Renal cortical epithelial cell (primary cell): ENCODE results near the gene CTNNB1. TPM values are rescaled to one million over a fixed set of nuclear protein-coding genes. Genes with fewer than 3 reads are reported as not detected.
"Not testable (repeated sequence)": the region's sequence is repeated elsewhere in the genome, so short reads cannot be mapped to it uniquely, and the experiment has no call there.

Experiments
- DNase-seq: peaks from one replicate; pipeline ENCODE4 v3.0.0-alpha.2; 2011; ENCODE audit warnings: low read depth
- total RNA-seq: library from RNA; depleted of rRNA; stranded (reverse); fragments of >200 nt; gene quantifications from 2 replicates; pipeline ENCODE4 v1.2.3, GENCODE V29; 2014

The CTNNB1 gene
- total RNA-seq, 1 donor from 2014 or later = 829 TPM

GRCh38 chr3:41258239-41258800, 59.0 kb downstream of the CTNNB1 start:
- DNase-seq = no peak

- no peak for DNase-seq
These were observed 60.3 kb downstream of the CTNNB1 start for GRCh38 chr3:41259449-41260062.

GRCh38 chr3:41260063-41260450, 60.8 kb downstream of the CTNNB1 start:
- DNase-seq = no peak

- DNase-seq = peak; percentile 33
These were observed 65.8 kb downstream of the CTNNB1 start for GRCh38 chr3:41265011-41265545.

GRCh38 chr3:41265823-41266273, 66.5 kb downstream of the CTNNB1 start:
- DNase-seq = peak; percentile 76

GRCh38 chr3:41267975-41268640, 68.8 kb downstream of the CTNNB1 start:
- peak; percentile 95 for DNase-seq

- no peak for DNase-seq
These were observed 73.4 kb downstream of the CTNNB1 start for GRCh38 chr3:41272667-41273066.

GRCh38 chr3:41274944-41275668, 75.8 kb downstream of the CTNNB1 start:
- DNase-seq = peak; percentile 94

- DNase-seq = no peak
These were observed 76.9 kb downstream of the CTNNB1 start for GRCh38 chr3:41276191-41276590.

- no peak for DNase-seq
These were observed 78.6 kb downstream of the CTNNB1 start for GRCh38 chr3:41277790-41278465.

GRCh38 chr3:41284934-41285333, 85.6 kb downstream of the CTNNB1 start:
- not testable (repeated sequence) for DNase-seq

GRCh38 chr3:41286305-41286704, 87.0 kb downstream of the CTNNB1 start:
- no peak for DNase-seq

GRCh38 chr3:41288785-41289184, 89.5 kb downstream of the CTNNB1 start:
- DNase-seq = no peak
